ENCODE results near the gene AGPAT2. TPM values are rescaled to one million over a fixed set of nuclear protein-coding genes. Genes with fewer than 3 reads are reported as not detected.
"Not testable (repeated sequence)": the region's sequence is repeated elsewhere in the genome, so short reads cannot be mapped to it uniquely, and the experiment has no call there.

The AGPAT2 gene
- total RNA-seq, 4 donors from 2014 or later: 22.0 to 52.8 (median 39.3) TPM

DNA sequence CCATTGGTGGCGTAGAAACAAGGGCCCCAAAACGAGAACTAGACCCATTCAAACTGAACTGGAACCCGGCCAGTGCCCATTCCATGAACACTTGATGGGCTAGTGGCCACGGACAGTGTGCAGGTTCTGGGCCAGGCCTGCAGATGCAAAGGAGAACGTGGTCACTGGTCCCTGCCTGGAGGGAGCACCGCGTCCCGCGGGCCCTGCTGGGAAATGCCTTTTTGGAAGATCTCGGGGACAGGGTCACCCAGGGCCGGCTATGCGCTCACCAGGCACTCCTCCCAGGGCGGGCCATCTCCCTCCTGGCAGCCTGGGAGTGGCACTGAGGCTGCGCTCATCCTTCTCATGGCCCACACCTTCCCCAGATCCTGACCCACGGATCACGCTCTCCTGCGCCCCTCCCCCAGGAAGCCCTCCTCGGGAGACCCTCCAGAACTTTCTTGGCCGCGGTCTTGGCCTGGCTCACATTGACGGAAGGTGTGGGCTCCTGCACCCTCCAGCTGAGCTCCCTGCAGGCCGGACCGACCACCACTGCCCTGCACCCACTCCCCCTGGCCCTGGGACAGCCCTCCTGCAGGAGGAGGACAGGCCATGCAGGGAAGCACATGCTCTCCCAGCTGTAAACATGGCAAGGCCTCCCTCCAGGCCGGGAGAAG lies 22.3 kb upstream of the AGPAT2 start:
- H3K36me3 ChIP-seq: no peaks in the 10 kb centered on the region
- 91% methylated on average over 19 of the region's 24 CpGs for WGBS
- H3K4me1 ChIP-seq: peaks cover 27 to 33% (median 28%) of the 10 kb centered on the region in 4 donors
- intact Hi-C loops (cut with DNase I): no loop called here
- no peak for DNase-seq (ENCODE audit: extremely low spot score)
- no peak overlapping the region for H3K4me3 ChIP-seq
- no peak overlapping the region for H3K27ac ChIP-seq (replicated peaks in 1 of 4)
- no peaks in the 10 kb centered on the region for H3K9me3 ChIP-seq
- TF ChIP-seq POLR2A (IDR thresholded peaks at IDR 0.05; ENCODE audit: low read depth): no peak
- TF ChIP-seq, protein P1, sequence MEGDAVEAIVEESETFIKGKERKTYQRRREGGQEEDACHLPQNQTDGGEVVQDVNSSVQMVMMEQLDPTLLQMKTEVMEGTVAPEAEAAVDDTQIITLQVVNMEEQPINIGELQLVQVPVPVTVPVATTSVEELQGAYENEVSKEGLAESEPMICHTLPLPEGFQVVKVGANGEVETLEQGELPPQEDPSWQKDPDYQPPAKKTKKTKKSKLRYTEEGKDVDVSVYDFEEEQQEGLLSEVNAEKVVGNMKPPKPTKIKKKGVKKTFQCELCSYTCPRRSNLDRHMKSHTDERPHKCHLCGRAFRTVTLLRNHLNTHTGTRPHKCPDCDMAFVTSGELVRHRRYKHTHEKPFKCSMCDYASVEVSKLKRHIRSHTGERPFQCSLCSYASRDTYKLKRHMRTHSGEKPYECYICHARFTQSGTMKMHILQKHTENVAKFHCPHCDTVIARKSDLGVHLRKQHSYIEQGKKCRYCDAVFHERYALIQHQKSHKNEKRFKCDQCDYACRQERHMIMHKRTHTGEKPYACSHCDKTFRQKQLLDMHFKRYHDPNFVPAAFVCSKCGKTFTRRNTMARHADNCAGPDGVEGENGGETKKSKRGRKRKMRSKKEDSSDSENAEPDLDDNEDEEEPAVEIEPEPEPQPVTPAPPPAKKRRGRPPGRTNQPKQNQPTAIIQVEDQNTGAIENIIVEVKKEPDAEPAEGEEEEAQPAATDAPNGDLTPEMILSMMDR (IDR thresholded peaks at IDR 0.05): no peak
- TF ChIP-seq EP300 (IDR thresholded peaks at IDR 0.05): no peak
- TF ChIP-seq POLR2AphosphoS5 (IDR thresholded peaks at IDR 0.05): no peak
- peaks cover 0 to 23% (median 6%) of the 10 kb centered on the region in 4 donors for H3K27me3 ChIP-seq

DNA sequence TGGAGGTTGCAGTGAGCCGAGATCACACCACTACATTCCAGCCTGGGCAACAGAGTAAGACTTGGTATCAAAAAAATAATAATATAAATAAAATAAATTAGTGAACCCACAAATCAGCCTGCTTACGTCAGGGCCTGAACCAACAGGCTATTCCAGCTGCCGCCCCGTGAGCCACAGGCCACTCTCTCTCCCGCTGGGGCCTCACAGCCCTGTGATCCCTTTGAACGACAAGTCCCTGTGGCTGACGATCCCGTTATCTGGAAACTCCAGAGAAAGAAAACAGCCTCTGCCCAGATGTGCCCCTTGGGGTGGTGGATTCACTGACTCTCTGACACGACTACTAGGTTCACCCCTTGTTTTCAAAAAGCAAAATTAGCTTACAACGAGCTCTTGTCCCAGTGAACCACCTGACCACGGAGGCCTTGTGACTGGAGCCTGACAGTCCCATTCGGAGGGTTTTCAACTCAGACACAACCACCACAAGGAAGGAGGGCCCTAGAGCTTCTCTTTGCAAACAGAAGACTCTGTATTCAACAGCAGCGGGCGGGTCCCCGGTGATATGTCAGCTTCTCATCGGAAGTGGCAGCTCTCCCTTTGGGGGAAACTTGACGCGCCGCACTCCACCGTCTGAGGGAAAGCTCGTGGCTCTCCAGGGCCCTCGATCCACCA lies 20.7 kb upstream of the AGPAT2 start:
- intact Hi-C loops (cut with DNase I): no loop called here
- DNase-seq (ENCODE audit: extremely low spot score): no peak
- no peak overlapping the region for H3K4me3 ChIP-seq
- no peak overlapping the region for H3K27ac ChIP-seq (replicated peaks in 1 of 4)
- no peaks in the 10 kb centered on the region for H3K36me3 ChIP-seq
- no peaks in the 10 kb centered on the region for H3K9me3 ChIP-seq
- H3K4me1 ChIP-seq: peaks cover 12 to 17% (median 13%) of the 10 kb centered on the region in 4 donors
- TF ChIP-seq EP300 (IDR thresholded peaks at IDR 0.05): no peak
- TF ChIP-seq POLR2A (IDR thresholded peaks at IDR 0.05; ENCODE audit: low read depth): no peak
- TF ChIP-seq, protein P1 (IDR thresholded peaks at IDR 0.05): no peak
- TF ChIP-seq POLR2AphosphoS5 (IDR thresholded peaks at IDR 0.05): no peak
- H3K27me3 ChIP-seq: peaks cover 0 to 11% (median 5%) of the 10 kb centered on the region in 4 donors
- 85% methylated on average over 18 of the region's 22 CpGs for WGBS

DNA sequence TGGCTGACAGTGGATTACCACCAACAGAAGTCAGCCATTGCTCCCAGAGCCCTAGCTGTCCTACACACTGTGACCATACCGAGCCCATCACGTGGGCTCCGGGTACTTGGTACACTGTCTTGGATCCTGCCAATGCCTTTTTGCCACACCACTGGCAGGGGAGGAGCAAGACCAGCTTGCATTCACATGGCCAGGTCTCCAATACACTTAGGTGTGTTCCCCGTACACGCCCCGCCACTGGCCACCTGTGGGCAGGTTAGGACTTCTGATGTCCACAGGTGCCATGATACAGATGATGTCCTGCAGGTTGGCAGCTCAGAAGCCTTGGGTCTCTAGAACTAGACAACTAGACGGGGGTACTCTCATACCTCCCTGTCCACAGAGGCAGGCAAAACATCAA lies 19.8 kb upstream of the AGPAT2 start:
- peaks cover 0 to 9% (median 3%) of the 10 kb centered on the region in 4 donors for H3K27me3 ChIP-seq
- intact Hi-C loops (cut with DNase I): no loop called here
- peaks cover 6 to 10% (median 7%) of the 10 kb centered on the region in 4 donors for H3K4me1 ChIP-seq
- 95% methylated on average over 7 of the region's 7 CpGs for WGBS
- H3K36me3 ChIP-seq: no peaks in the 10 kb centered on the region
- no peak for DNase-seq (ENCODE audit: extremely low spot score)
- H3K9me3 ChIP-seq: no peaks in the 10 kb centered on the region
- no peak overlapping the region for H3K27ac ChIP-seq (replicated peaks in 1 of 4)
- TF ChIP-seq, protein P1 (IDR thresholded peaks at IDR 0.05): no peak
- no peak for TF ChIP-seq POLR2A (IDR thresholded peaks at IDR 0.05; ENCODE audit: low read depth)
- TF ChIP-seq POLR2AphosphoS5 (IDR thresholded peaks at IDR 0.05): no peak
- no peak for TF ChIP-seq EP300 (IDR thresholded peaks at IDR 0.05)
- no peak overlapping the region for H3K4me3 ChIP-seq

DNA sequence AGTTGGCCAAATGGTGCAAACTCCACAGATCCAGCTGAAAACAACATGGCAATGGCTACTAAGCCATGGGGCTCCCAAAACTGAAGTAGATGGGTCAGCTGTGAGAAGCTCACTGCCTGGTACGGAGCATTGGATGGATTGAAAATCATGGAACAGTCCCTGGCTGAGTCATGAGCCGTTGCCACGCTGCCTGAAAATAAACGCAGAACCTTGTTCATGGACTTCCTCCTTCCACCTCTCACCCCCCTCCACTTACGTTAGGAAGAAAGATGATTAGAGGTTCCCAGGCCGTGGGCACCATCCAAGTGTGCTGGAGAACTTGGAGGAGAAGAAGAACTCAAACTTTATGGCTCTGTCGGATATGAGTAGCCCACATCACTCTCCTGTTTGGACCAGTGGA lies 18.3 kb upstream of the AGPAT2 start:
- intact Hi-C loops (cut with DNase I): no loop called here
- Histone ChIP-seq H3K27ac (replicated peaks in 1 of 4) (no peak overlapping the region), H3K36me3 (no peaks in the 10 kb centered on the region), H3K4me3 (no peak overlapping the region), H3K27me3 (peaks cover 0 to 19% (median 4%) of the 10 kb centered on the region in 4 donors), H3K9me3 (no peaks in the 10 kb centered on the region), H3K4me1 (no peaks in the 10 kb centered on the region)
- TF ChIP-seq POLR2AphosphoS5 (IDR thresholded peaks at IDR 0.05) (no peak), EP300 (IDR thresholded peaks at IDR 0.05) (no peak), POLR2A (IDR thresholded peaks at IDR 0.05; ENCODE audit: low read depth) (no peak)
- TF ChIP-seq, protein P1 (IDR thresholded peaks at IDR 0.05): no peak
- WGBS: 61% methylated on average over 5 of the region's 7 CpGs
- no peak for DNase-seq (ENCODE audit: extremely low spot score)

DNA sequence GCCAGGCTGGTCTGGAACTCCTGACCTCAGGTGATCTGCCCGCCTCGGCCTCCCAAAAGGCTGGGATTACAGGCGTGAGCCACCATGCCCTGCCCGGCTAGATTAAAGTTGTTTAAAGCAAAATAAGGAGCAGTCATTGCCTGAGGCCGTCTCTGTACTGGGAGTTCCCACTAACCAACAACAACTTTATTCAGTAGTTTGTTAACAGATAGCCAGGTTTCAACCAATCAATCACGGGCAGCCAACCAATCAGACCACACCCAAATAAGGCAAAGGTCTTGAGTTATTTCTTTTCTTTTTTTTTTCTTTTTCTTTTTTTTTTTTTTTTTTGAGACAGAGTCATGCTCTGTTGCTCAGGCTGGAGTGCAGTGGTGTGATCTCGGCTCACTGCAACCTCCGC lies 17.5 kb upstream of the AGPAT2 start:
- H3K9me3 ChIP-seq; intact Hi-C loops (cut with DNase I); H3K27ac ChIP-seq (replicated peaks in 1 of 4); H3K36me3 ChIP-seq; H3K4me1 ChIP-seq; H3K4me3 ChIP-seq; DNase-seq (ENCODE audit: extremely low spot score): not testable (repeated sequence)
- H3K27me3 ChIP-seq: peaks cover 0 to 27% (median 4%) of the 10 kb centered on the region in 4 donors
- WGBS: 96% methylated on average over 8 of the region's 8 CpGs
